Brain microvascular endothelial cell (primary cell): ENCODE measurements around the gene MYO10.

Experiments used
- DNase-seq: peaks from one replicate; pipeline ENCODE4 v3.0.0-alpha.2; 2020
- H3K27ac ChIP-seq: fragments of 250-450 bp; sonication (Bioruptor Pico); 2 replicates; pipeline ENCODE4 v1.5.1; 2020; ENCODE audit warnings: mild to moderate bottlenecking, moderate library complexity
- H3K27me3 ChIP-seq: fragments of 250-450 bp; sonication (Bioruptor Pico); replicated peaks from 2 replicates; pipeline ENCODE4 v1.5.1; 2020; ENCODE audit warnings: mild to moderate bottlenecking
- H3K36me3 ChIP-seq: fragments of 250-450 bp; sonication (Bioruptor Pico); replicated peaks from 2 replicates; pipeline ENCODE4 v1.5.1; 2020; ENCODE audit warnings: mild to moderate bottlenecking
- H3K4me3 ChIP-seq: 2 replicates; pipeline ENCODE4 v1.5.1; 2011; ENCODE audit warnings: low read depth, mild to moderate bottlenecking, control low read depth, low read length, moderate library complexity
- CTCF ChIP-seq: IDR thresholded peaks from 2 replicates; pipeline ENCODE4 v1.5.1; 2011; ENCODE audit warnings: low read depth, mild to moderate bottlenecking, moderate library complexity, low read length, control low read depth, inconsistent platforms; ENCODE audit errors: missing control alignments
- in situ Hi-C: cut with HindIII; loops from 2 replicates; pipeline ENCODE4 v1.10.0; 2017; ENCODE audit warnings: low sequenced_read_pairs, low pct_ligation_motif_present

The MYO10 gene

DNA sequence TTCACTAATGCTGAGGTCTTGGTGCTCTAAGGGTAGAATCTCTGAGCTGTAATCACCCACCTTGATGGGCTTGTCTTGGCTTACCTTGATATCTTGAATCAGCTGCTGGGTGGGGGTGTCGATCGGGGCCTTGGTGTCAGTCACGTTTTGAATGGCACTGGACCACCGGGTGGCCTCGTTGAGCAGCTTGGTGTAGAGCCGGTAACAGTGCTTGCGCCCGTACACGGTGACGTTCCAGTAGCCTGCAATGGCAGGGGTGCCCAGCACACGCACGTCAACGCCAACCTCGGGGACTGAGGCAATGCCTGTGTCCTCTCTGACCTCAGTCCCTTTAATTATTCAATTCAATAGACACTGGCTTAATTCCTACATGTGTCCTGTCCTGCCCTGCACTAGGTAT, 256.2 kb downstream of the MYO10 start:
- H3K36me3 ChIP-seq, result peaks cover 93% of the 10 kb centered on the region

DNA sequence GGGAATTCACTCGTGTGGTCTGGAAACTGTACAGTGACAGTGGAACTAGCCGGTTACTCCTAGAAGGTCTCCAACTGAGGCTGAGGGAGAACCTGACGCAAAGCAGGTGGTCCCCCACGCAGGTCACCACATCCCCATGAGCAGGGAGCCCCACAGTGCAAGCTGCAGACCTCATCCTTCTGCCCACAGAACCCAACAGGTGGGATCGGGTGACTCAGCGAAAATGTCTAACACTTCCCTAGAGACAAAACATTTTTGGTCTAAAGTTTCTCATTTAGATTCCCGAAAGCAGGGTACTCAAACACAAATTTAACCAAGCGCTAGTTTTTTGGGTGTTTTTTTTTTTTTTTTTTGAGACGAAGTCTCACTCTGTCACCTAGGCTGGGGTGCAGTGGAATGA, 256.9 kb downstream of the MYO10 start:
- Histone ChIP-seq H3K27ac (no peak overlapping the region), H3K36me3 (peaks cover 94% of the 10 kb centered on the region), H3K4me3 (no peak overlapping the region), H3K27me3 (no peaks in the 10 kb centered on the region)
- in situ Hi-C loops, result no loop called here
- no peak for TF ChIP-seq CTCF
- no peak for DNase-seq

More for the DNA sequence above, 256.2 kb downstream of the MYO10 start:
- TF ChIP-seq CTCF, result peak; percentile 40
- Histone ChIP-seq H3K27me3 (no peaks in the 10 kb centered on the region), H3K27ac (no peak overlapping the region), H3K4me3 (no peak overlapping the region)
- no peak for DNase-seq
- in situ Hi-C loops, result no loop called here

- in situ Hi-C loops, result no loop called here
- H3K36me3 ChIP-seq, result peaks cover 91% of the 10 kb centered on the region
- H3K4me3 ChIP-seq, result no peak overlapping the region
- no peak for DNase-seq
- H3K27me3 ChIP-seq, result no peaks in the 10 kb centered on the region
- no peak overlapping the region for H3K27ac ChIP-seq
- no peak for TF ChIP-seq CTCF
Measured at GRCh38 chr5:16675806-16676205, 260.3 kb downstream of the MYO10 start.

DNA sequence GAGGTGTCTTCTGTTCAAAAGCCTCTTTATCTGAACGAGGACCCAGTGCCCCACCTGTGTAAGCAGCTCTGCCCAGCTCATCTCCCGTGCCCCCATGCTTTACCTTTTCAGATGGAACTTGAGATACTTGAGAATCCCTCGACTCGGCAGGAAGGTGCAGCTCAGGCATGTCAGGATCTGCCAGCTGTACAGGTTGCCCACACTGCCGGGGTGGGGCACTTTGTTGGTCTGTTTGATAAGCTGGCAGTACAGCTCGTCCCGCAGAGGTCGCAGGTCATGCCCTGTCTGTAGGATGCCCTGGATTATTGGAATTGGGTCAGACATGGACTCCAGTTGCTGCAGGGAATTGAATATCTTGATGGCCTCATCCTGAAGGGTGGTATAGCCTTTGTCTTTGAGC, 261.3 kb downstream of the MYO10 start:
- TF ChIP-seq CTCF, result no peak
- Histone ChIP-seq H3K36me3 (peaks cover 87% of the 10 kb centered on the region), H3K27me3 (no peaks in the 10 kb centered on the region), H3K4me3 (no peak overlapping the region), H3K27ac (no peak overlapping the region)
- DNase-seq, result no peak
- in situ Hi-C loops, result no loop called here

DNA sequence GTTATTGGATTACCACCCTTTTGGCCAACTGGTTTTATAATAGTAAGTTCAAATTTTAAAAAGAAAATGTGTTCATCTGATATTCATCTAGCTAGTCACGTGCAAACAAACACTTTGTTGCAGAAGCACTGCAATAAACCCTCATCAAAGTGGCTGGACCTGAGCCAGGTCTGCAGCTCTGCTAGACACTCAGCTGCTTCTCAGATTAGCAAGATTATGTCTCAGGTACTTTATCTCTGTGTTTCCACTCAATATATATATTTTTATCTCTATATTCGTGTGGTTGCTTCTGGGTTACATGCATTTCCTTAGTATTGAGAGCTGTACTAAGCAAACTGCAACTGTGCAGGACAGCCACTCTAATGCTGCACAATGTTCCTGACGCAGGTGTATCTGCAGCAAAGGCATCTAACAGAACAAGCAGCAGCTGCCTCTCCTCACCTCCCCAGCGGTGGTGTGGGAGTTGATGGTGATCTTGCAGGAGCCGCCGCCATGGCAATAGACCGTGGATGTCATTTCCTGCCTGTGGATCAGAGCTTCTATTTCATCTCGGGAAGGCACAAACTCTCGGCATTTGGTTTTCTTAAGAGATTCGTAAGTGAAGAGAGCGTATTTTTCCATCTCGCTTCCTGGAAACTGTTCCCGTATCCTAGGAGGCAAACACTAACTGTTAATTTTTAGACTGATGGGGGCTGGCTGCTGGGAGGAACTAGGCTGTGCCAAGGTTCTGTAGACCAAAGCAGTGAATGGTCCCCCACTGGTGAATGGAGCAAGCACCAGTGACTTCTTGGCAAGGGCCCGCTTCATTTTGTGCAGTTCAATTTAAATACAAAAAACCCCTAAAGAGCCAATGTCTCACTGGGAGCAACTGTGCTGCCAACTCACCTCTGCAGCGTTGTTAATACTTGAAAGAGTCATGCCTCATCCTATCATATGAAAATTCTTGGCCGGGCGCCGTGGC, 262.6 kb downstream of the MYO10 start:
- no peak overlapping the region for H3K4me3 ChIP-seq
- no peak overlapping the region for H3K27ac ChIP-seq
- H3K27me3 ChIP-seq, result no peaks in the 10 kb centered on the region
- peaks cover 79% of the 10 kb centered on the region for H3K36me3 ChIP-seq
- in situ Hi-C loops, result no loop called here
- TF ChIP-seq CTCF, result no peak
- DNase-seq, result no peak
